Measurements from ENCODE around the gene MBTPS1.

Gene MBTPS1

DNA sequence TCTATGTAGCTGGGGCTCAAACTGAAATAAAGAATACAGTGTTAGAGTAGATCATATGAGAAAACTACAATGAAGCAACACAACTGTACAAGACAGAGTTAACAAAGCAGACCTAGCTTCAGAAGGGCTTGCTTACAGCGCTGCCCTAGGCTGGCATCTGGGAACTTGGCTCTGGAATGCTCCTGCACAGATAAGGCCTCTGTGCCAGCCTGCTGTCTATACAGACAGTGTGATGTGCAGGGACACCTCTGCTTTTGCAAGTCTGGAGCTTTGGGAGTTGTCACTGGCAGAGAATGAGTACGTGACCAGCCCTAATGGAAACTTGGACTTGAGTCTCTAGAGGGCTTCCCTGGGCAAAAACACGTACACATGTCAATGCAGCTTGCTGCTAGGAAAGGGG, 42.0 kb downstream of the MBTPS1 start:
- no peak for DNase-seq (ENCODE audit: low read depth, low spot score)

DNA sequence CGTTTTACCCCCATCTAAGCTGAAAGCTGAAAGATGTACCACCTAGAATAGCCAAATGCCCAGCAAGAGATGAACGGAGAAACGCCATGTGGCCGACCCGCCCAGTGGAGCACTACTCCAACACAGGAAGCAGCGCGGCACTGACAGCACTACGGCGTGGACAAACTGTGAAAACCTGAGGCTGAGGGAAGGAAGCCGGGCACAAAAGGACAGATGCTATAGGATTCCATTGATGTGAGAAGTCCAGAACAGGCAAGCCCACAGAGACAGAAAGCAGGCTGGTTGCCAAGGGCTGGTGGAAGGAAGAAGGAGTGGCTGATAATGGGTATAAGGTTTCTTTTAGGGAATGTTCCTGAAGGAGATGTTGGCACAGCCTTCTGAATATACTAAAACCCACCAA, 44.7 kb downstream of the MBTPS1 start:
- no peak for DNase-seq (ENCODE audit: low read depth, low spot score)

DNA sequence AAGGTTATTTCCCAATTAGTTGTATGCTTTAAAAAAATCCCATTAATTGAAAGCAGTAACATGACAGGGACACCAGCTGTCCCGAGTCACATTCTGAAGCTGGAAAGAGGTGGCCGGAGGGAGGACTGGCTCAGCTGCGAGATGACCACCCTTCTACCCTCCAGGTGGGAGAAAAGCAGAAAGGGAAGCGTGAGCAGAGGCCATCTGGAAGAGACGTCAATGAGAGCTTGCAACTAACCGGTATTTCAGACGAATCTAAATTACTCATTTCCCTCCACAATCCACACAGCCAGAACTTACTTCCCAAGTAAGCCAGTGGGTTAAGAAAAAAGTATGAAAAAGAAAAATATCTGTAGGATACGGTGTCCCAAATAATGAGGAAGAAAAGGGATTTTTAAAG, 45.6 kb downstream of the MBTPS1 start:
- no peak for DNase-seq (ENCODE audit: low read depth, low spot score)

DNA sequence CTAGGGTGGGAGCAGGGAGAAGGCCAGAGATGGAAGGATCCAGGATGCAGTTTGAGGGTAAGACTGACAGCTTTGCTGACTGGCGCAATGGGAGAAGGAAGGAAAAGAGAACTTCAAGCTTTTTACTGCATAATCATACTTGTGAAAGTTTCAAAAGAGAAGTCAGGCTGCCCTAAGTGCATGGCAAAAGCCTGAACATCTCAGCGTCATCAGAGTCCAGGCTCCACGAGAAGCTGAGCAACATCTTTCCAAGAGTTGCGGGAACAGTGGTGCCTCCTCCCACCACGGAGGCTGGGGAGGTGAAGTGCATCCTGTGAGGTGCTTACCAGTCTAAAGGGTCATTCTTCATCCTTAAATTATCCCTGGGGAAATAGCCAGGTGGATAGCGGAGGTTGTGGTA, 47.2 kb downstream of the MBTPS1 start:
- no peak for DNase-seq (ENCODE audit: low read depth, low spot score)

DNA sequence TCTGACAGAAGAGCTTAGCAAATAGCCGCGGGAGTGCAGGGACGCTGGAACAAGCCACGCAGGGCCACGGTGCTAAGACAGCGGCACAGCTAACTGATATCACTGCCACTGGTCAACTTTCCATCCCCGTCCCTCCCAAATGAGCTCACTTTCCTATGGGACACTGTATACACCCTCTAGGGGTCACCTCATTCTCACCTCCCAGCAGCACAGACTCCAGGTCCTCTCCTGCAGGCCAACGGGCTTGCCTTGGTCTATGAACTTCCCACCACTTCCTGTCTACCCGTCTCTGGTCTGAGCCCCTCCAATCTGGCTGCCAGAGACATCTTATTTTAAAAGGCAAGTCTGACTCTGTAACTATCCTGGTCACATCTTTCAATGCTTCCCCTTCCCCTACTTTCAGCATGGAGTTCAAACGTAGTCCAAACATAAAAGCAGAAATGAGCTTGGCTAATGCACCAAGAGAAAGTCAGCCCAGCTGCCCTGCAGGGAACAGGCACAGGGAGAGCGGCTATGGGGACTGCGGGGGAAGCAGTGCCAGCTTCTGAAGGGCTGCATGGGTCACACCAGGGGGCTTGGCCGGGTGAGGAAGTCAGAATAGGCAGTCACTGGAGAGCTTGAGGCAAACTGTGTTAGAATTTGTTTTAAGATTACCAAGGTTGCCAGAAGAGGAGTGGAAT, 47.8 kb downstream of the MBTPS1 start:
- DNase-seq (ENCODE audit: low read depth, low spot score) = no peak

DNA sequence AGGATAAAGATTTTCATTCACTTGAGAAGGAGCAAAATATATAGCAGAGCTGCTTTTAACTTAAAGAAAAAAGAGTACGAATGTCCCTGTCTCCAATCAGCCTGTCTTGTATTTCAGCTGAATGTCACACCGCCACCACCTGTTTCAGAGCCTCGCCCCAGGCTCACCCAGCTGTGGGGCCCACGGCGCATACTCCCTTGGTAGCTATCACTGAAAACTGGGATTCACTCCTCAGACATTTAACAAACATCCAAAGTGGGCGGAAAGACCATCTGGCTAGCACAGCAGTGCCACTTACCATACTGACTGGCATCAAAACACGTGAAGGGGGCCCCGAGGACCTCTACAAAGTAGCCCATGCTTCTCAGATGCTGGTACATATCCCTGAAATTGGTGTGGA, 48.7 kb downstream of the MBTPS1 start:
- DNase-seq (ENCODE audit: low read depth, low spot score) = no peak

DNA sequence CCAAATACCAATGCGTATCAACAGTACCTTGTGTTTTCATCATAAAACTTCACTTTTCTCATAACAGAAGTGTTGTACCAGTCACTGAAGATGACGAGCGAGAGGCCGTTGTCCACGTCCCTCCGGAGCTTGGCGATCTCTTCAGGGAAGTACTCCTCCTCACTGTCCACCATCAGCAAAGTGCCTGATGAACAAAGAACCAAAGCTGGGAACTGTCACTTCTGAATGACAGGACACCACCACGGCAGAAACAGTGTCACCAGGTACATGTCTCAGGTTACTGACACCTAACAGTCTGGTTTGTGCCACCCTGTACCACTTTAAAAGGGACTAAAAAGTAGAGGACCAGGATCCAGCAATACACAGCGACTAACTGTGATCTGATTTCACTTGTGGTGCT, 49.1 kb downstream of the MBTPS1 start:
- DNase-seq (ENCODE audit: low read depth, low spot score) = no peak

DNA sequence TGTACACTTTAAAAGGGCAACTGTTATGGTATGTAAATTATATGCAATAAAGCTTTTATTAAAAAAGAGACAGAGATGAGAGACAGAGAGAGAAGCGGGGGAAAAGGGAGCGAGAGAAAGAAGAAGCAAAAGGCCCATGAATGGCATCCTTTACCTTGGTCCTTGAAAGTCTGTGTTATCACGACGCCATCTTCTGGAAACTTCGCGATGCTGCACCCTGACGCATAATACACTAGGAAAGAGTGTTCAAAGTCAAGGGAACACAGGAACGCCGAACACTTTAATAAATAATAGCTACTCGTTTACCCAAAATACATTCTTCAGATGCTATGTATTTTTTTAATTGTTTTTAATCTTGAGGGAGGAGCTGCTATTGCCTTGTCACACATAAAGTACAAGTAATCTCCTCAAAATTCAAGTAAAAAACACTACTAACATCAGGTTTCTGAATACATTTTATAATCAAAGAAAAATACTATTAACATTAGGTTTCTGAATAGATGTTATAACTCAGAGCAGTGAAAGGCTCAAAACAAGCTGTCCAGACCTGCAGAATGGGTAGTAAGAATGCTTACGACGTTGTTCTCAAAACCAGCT, 51.1 kb downstream of the MBTPS1 start:
- DNase-seq (ENCODE audit: low read depth, low spot score) = no peak

DNA sequence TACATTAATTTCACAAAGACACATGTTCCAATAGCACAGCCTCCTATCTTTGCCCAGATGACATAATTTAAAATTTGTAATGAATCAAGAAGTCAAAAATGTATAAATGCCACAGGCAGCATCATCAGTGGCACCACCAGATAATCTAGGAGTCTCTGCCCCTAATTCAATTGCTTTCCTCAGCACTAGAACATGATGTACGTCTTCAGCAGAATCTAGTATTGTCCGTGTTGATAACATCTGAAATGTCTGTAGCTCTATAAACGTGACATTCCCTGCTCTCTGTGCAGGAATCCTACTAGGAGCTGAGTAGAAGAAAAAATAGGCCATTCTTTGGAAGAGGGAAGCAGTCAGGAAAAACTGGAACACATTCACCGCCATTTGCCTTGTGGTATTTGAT, 52.8 kb downstream of the MBTPS1 start:
- DNase-seq (ENCODE audit: low read depth, low spot score) = no peak

DNA sequence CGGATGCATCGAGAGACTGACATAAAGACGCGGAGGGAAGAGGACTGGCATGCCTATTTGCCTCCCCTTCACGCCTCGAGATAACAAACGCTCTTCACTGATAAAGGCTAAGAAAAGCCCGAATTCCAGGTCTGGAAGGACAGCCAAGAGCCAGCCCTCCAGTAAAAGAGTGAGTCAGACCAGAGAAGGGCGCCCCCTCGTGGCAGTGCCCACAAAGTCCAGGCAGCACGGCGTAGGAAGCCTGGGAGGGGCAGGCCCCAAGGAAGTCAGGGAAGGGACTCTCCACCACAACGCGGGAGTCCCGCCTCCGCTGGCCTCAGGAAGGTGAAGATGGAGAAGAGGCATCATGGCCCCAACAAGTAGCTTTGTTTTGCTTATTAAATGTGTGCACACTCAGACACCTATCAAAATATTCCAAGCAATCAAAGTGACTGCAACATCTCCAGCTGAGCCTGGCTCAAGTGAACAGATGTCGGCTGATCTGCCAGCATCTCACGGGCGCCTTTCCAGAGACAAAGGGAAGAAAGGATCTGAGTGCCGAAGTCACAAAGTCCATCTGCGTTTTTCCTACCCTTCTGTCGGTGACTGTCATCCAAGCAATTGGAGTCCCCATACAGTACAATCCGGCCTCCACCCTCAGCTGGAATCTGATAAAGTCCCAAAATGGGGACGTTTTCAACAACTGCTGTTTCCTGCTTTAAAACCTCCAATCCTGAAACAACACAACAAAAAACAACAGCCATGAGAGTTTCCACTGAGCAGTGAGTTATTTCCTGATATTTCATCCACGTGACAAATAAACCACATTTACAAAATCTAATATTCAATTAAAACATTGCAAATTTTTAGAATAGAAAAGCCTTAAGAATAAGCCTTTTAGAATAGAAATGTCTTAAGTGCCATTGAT, 53.8 kb downstream of the MBTPS1 start:
- DNase-seq (ENCODE audit: low read depth, low spot score) = peak; percentile 21

DNA sequence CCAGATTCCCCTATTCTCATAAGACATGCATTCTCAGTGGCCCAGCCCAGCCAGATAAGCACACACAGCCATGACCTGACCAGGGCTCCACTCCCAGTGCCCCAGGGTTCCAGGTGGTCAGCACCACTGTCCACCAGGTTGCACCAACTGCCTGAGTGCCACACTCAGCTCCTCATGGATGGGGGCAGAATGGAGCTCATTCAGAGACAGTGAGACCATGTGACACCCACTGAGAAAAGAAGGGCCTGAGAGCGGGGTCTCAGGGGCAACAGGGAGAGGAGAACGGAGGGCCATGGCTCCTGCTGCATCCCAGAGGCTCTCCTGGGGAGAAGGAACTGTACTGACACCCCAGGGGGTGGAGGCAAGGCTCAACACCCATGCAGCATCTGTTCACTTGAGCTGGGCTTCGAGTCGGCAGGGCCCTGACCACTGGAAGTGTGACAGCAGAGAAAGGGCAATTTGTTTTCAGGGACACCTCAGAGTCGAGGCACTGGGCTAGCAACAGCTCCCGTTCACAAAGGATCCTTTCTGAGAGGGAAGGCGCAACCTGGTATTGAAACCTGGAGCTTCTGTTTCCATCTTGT, 55.4 kb downstream of the MBTPS1 start:
- DNase-seq (ENCODE audit: low read depth, low spot score) = no peak

DNA sequence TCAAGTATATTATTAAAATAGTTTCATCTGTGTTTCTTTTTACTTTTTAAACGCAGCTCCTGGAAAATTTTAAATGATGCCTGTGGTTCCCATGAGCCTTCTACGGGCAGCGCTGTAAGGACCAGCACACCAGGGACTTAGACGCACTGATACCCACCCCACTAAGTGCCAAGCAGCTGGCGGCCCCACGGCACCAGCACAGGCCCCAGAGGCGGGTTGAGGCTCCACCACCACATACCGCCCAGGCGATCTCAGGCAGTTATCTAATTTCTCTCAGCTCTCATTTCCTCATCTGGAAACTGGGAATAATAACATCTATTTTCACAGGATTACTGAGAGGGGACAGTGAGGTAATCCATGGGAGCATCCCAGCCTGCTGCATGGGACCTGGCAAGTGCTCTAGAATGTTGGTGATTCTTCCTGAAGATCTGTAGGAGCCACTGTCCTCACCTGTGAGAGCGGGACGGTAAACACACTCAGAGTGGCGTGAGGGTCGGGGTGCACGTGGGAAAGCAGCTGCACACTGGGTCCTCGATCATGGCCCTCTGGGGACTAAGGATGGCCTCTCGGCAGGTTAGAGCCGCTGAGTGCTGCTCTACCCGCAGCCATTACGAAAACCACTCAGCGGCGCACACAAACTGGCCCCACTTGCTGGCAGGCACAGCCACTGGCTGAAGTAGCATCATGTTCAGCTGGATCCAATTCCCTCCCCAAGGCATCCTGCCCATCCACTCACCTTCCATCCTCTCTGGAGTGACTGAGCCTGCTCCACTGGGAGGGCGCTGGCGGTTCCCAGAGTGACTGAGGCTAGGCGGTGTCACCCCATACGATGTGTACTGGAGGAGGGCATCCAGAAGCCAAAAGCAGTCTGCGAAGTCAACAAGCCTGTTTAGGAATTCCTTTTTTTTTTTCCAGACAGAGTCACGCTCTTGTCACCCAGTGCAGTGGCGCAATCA, 56.5 kb downstream of the MBTPS1 start:
- no peak for DNase-seq (ENCODE audit: low read depth, low spot score)

DNA sequence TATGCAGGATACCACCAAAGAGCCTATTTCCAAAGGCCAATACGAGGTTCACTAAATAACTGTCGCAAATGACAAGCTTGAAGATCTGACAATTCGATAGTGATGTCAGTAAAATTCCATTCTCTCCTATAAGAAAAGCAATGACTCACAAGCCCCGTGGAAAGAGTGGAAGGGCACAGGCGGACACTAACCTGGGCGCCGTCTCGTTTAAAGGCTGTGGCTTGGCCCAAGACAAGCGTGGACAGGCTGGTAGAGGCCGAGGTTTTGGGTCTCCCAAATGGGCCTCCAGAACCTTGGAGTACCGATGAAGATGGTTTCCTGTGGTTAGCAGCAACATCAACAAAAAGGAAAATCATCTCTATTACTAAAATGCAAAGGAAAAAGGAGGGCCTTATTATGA, 57.6 kb downstream of the MBTPS1 start:
- DNase-seq (ENCODE audit: low read depth, low spot score) = no peak

DNA sequence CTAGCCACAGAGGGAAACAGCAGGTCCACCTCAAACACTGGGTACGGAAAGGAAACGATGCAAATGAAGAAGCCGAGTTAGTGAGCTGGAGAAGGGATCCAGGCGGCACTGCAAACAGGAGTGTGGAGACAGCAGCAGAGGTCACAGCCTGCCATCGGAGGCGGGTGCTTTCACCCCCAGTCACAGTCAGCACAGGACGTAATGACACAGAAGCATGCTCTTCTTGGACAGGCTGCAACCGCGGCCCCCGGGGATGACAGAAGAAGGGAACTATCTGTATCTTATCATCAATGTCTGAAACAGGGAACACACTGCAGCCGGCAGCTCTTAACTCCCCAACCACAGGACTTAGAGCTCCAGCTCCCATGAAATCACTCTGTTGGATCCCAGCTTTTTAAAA, 58.1 kb downstream of the MBTPS1 start:
- no peak for DNase-seq (ENCODE audit: low read depth, low spot score)

DNA sequence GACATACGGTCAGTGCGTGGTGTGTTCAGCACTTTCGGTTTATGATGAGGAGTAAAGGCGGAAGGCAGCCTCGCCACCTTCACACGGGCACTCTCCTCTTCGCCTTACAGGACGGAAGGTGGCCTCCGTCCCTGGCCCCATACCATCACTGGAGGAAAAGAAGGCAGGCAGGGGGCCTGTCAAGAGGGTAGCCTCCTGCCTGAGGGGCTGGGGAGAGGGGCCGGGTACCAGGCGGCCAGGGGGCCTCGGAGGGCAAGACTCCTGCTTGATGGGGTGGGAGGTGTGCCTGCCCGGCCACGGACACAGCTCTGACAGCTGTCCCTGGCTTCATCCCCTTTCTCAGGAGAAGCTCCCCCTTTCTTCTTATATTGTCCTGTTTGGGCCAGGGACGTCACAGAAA, 58.5 kb downstream of the MBTPS1 start:
- no peak for DNase-seq (ENCODE audit: low read depth, low spot score)

DNA sequence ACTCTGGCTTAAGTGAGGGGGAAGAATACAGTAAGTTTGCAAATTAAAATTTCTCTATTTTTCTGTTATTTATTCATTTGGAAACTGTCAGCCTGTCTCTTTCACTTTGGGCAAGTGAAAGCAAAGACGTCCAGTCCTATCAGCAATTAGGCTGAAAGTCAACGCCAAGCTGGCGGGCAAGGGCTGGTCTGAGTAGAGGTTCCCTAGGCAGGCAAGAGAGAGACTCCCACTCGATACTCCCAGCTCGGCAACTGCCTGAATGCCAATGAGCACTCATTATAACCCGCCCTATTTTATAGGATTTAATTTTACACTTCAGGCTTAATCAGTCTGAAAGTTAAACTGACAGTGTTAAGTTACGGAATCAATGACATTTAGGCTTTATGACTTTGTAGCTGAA, 59.8 kb downstream of the MBTPS1 start:
- no peak for DNase-seq (ENCODE audit: low read depth, low spot score)

DNA sequence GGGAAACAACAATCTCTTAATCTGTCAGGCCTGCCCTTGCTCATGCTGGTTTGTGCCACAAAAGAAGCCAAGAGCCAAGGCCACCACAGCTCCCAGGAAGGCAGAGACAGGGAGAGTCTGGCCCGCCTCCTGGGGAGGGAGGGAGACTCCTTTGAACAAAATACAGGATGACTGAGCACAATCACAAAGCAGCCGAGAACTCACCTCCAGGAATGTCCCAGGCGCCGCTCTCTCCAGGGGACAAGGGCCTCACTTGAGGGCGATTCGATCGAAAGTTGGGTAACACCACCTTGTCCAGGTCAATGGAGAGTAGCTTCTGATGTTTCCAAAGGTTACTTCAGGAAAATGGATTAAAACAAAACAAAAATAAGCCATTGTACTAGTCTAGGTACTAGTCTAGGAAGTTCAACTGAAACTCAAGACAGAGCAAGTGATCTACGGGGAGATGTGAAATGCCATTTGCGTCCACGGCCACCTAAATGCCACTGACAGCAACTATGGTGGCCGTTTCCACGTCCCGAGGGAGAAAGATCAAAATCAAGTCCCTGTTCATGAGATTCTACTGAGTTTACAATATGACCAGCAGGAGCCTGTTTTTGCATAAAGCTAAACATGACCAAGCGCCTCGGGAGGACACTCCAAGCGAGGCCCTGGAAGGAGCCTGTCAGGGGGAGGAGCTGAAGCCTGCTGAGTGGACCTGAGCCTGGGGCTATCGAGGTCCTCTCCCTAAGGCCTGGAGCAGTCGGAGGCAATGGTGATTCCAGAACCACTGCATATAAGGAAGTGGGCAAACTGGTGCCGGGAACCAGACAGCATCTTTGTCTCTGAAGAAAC, 60.7 kb downstream of the MBTPS1 start:
- DNase-seq (ENCODE audit: low read depth, low spot score) = no peak

DNA sequence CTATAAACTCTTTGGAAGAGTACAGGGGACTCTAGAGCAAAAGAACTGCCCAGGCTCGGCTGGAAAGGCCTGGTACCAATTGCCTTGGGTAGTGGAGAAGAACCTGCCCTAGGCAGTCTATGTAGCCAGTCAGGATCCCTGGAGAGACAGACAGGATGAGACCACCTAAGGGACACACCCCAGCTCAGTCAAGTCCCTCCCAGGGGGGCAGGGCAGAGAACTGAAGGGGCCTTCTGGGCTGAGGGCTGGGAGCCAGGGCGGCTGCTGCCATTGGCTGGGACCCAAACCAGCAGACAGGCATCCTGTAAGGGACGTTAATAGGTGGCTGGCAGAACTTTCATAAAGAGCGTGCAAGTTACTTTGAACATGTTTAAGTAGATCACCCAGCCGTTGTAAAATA, 61.4 kb downstream of the MBTPS1 start:
- no peak for DNase-seq (ENCODE audit: low read depth, low spot score)

DNA sequence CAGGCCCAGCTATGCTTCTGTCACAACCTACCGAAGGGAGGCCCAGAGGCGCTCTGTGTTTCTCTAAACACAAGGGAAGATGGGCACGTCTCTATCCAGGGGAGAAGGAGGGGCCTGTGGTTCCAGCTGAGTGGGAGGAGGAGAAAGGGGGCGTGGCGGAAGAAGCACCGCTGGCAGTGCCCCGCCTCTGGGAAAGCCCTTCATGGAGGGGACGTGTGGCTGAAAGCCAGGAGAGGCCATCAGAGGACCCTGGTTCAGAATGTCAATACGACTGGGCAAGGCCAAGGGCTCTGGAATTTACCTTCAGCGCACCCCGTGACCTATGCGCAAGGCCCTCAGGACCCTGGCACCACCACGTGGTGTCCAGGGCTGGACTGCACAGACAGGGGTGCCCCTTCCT, 61.8 kb downstream of the MBTPS1 start:
- DNase-seq (ENCODE audit: low read depth, low spot score) = no peak

DNA sequence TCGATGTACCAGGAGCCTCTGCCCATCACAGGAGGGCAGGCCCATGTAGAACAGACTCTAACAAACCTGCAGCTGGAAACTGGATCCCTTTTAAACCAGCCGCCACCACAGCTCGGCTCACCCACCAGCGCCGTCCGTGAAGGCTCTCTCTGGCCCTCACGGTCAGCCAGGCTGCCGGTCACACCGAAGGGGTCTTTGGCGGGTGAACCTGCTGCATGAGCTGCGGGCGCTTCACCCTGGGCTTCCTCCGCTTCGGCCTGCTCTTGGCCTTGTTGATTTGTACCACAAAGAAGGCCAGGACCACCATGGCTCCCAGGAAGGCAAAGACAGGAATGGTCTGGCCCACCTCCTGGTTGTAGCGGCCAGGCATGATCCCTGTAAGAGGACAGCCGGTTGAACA, 62.5 kb downstream of the MBTPS1 start:
- no peak for DNase-seq (ENCODE audit: low read depth, low spot score)
